Measurements from ENCODE around the gene WDR26. TPM values are rescaled to one million over a fixed set of nuclear protein-coding genes. Genes with fewer than 3 reads are reported as not detected.
"Not testable (repeated sequence)": the region's sequence is repeated elsewhere in the genome, so short reads cannot be mapped to it uniquely, and the experiment has no call there.

Gene WDR26
- total and polyA plus RNA-seq, 2 of the 4 experiments (the other 2 are of a cell fraction), result 23.8 to 46.4 TPM

DNA sequence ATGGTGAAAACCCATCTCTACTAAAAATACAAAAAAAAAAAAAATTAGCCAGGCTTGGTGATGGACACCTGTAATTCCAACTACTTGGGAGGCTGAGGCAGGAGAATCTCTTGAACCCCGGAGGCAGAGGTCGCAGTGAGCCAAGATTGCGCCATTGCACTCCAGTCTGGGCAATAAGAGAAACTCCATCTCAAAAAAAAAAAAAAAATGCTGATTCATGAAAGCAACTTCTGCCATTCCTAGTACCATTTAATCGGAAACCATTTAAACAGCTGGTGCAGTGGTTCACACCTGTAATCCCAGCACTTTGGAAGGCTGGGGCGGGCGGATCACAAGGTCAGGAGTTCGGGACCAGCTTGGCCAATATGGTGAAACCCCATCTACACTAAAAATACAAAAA, 5.9 kb downstream of the WDR26 start:
- dilution Hi-C loops (cut with HindIII; ENCODE audit: low sequenced_read_pairs, unreplicated experiment); in situ Hi-C loops (cut with MboI; ENCODE audit: low sequenced_read_pairs): not testable (repeated sequence)

More for the DNA sequence above, 5.9 kb downstream of the WDR26 start:
- not testable (repeated sequence) for H3K18ac ChIP-seq (ENCODE audit: low read depth, low read length); H3K9me1 ChIP-seq (ENCODE audit: insufficient read depth, low read length); H3K23ac ChIP-seq (ENCODE audit: low read depth, low read length); H3K14ac ChIP-seq (replicated peaks; ENCODE audit: low read depth, low read length); H4K91ac ChIP-seq (ENCODE audit: insufficient read depth, low read depth, low read length); H3K56ac ChIP-seq (ENCODE audit: extremely low read depth, insufficient read depth, low read length); H2BK120ac ChIP-seq (ENCODE audit: low read depth, low read length); H3K4me1 ChIP-seq (ENCODE audit: control insufficient read depth, insufficient read depth, low read length); H4K5ac ChIP-seq (ENCODE audit: low read depth, low read length); H2BK20ac ChIP-seq (ENCODE audit: low read depth, low read length); H2AFZ ChIP-seq (replicated peaks; ENCODE audit: low read length, poor library complexity); H3K4me3 ChIP-seq (ENCODE audit: insufficient read depth, low read depth, low read length); DNase-seq; H3K4me2 ChIP-seq (ENCODE audit: low read depth, low read length); H3K9me3 ChIP-seq (ENCODE audit: control insufficient read depth, insufficient read depth, low read length); BruUV-seq (replicated peaks); H4K8ac ChIP-seq (ENCODE audit: low read depth in 2 of 2, low read length in 2 of 2); H2AK5ac ChIP-seq (ENCODE audit: low read depth, low read length); H3K9ac ChIP-seq (ENCODE audit: low read depth, low read length); H3K27ac ChIP-seq (ENCODE audit: insufficient read depth, low read length); H3K4ac ChIP-seq (ENCODE audit: low read depth, low read length); H2AK9ac ChIP-seq (replicated peaks; ENCODE audit: low read depth, low read length, poor library complexity); H2BK15ac ChIP-seq (ENCODE audit: low read depth, low read length); H3K27me3 ChIP-seq (ENCODE audit: control insufficient read depth, insufficient read depth, low read length); ATAC-seq (ENCODE audit: low read depth)
- POLR2A ChIA-PET (ENCODE audit: unreplicated experiment), result interaction anchor here (0.6 kb wide), 1 partner anchor 69 kb away, joined by 4 read pairs; no protein-coding TSS in a partner anchor
- Histone ChIP-seq H3K36me3 (ENCODE audit: control insufficient read depth, insufficient read depth, low read length) (peaks cover 13% of the 10 kb centered on the region), H4K20me1 (ENCODE audit: insufficient read depth, low read length) (peaks cover 53% of the 10 kb centered on the region), H2BK5ac (ENCODE audit: low read depth, low read length, poor library complexity, severe bottlenecking) (peak overlapping the region; percentile 43), H3K79me1 (ENCODE audit: low read depth in 1 of 2, low read length in 2 of 2) (peaks cover 14 to 35% of the 10 kb centered on the region in 2 experiments)
- CTCF ChIA-PET, result interaction anchor here (0.6 kb wide), 1 partner anchor 93 kb away, joined by 4 read pairs; no protein-coding TSS in a partner anchor
- WGBS, 2 experiments (ENCODE audit: extremely low coverage in 2 of 2, insufficient read length in 1 of 2), result 100% methylated on average over 3 of the region's 7 CpGs; no CpG with 5 or more reads in 1 of the 2 experiments
- intact Hi-C loops (cut with micrococcal nuclease), result loop anchor here (5.0 kb wide), 1 partner anchor 36 kb away; no protein-coding TSS in a partner anchor
- peak; percentile 36; the same call in 1 of the 2 replicates for TF ChIP-seq MAFK (IDR thresholded peaks at IDR 0.05; ENCODE audit: low read depth, low read length)
